ENCODE results near the gene ME3.
"Not testable (repeated sequence)": the region's sequence is repeated elsewhere in the genome, so short reads cannot be mapped to it uniquely, and the experiment has no call there.

Gene ME3

GRCh38 chr11:86551288-86552092, 120.9 kb downstream of the ME3 start:
- DNase-seq = no peak

GRCh38 chr11:86550757-86551156, 121.7 kb downstream of the ME3 start:
- DNase-seq = no peak

GRCh38 chr11:86548271-86548917, 124.0 kb downstream of the ME3 start:
- DNase-seq = no peak

GRCh38 chr11:86547727-86548126, 124.7 kb downstream of the ME3 start:
- no peak for DNase-seq

GRCh38 chr11:86541299-86541698, 131.1 kb downstream of the ME3 start:
- DNase-seq = not testable (repeated sequence)

GRCh38 chr11:86538223-86538548, 134.2 kb downstream of the ME3 start:
- DNase-seq = no peak

GRCh38 chr11:86537541-86538222, 134.7 kb downstream of the ME3 start:
- no peak for DNase-seq

- no peak for DNase-seq
These were observed 136.6 kb downstream of the ME3 start for GRCh38 chr11:86535773-86536172.

- DNase-seq = no peak
These were observed 147.6 kb downstream of the ME3 start for GRCh38 chr11:86524620-86525352.

GRCh38 chr11:86523738-86524619, 148.4 kb downstream of the ME3 start:
- DNase-seq = no peak

GRCh38 chr11:86522512-86522911, 149.9 kb downstream of the ME3 start:
- DNase-seq = not testable (repeated sequence)

GRCh38 chr11:86519064-86519911, 153.1 kb downstream of the ME3 start:
- no peak for DNase-seq

- no peak for DNase-seq
These were observed 154.2 kb downstream of the ME3 start for GRCh38 chr11:86518211-86518610.

- DNase-seq = no peak
These were observed 154.9 kb downstream of the ME3 start for GRCh38 chr11:86517557-86517956.

- DNase-seq = no peak
These were observed 156.9 kb downstream of the ME3 start for GRCh38 chr11:86515297-86516094.

GRCh38 chr11:86514453-86514852, 158.0 kb downstream of the ME3 start:
- no peak for DNase-seq

GRCh38 chr11:86513746-86514373, 158.6 kb downstream of the ME3 start:
- no peak for DNase-seq

GRCh38 chr11:86513138-86513537, 159.3 kb downstream of the ME3 start:
- no peak for DNase-seq

- DNase-seq = no peak
These were observed 161.3 kb downstream of the ME3 start for GRCh38 chr11:86511086-86511551.

GRCh38 chr11:86510674-86511073, 161.7 kb downstream of the ME3 start:
- no peak for DNase-seq

Measured in CD4-positive, alpha-beta T cell treated with Interleukin-10 for 1 hour (primary cell).